ENCODE results near the gene MGAT4C. TPM values are rescaled to one million over a fixed set of nuclear protein-coding genes. Genes with fewer than 3 reads are reported as not detected.

The MGAT4C gene
- total RNA-seq, 1 experiment from 2014 or later, result not detected

- Mint-ChIP-seq H3K36me3 (ENCODE audit: insufficient read depth, unreplicated experiment) (no peaks in the 10 kb centered on the region), H3K4me1 (ENCODE audit: low read depth, unreplicated experiment) (no peaks in the 10 kb centered on the region), H3K27ac (ENCODE audit: unreplicated experiment) (no peak overlapping the region), H3K9me3 (ENCODE audit: unreplicated experiment) (no peaks in the 10 kb centered on the region), H3K4me3 (ENCODE audit: unreplicated experiment) (no peak overlapping the region), H3K27me3 (ENCODE audit: insufficient read depth, unreplicated experiment) (no peaks in the 10 kb centered on the region)
- Histone ChIP-seq H3K9me3 (no peaks in the 10 kb centered on the region), H3K4me1 (no peaks in the 10 kb centered on the region), H3K27me3 (replicated peaks; ENCODE audit: control insufficient read depth, insufficient read depth, low read length) (no peaks in the 10 kb centered on the region), H3K4me3 (ENCODE audit: low read depth, low read length) (no peak overlapping the region), H3K36me3 (ENCODE audit: control insufficient read depth, insufficient read depth, low read length) (no peaks in the 10 kb centered on the region)
- intact Hi-C loops (cut with micrococcal nuclease; ENCODE audit: unreplicated experiment), result no loop called here
- ChIA-PET CTCF (no interaction called here), POLR2A (no interaction called here)
- no TSS peak for BruUV-seq (replicated peaks)
- no peak for DNase-seq
- no peak for TF ChIP-seq CTCF (IDR thresholded peaks at IDR 0.05; ENCODE audit: insufficient read depth in 1 of 2, low read depth in 1 of 2, low read length in 1 of 2, severe bottlenecking in 1 of 2, unreplicated experiment in 1 of 2)
Observed at GRCh38 chr12:86143162-86143561, 113.0 kb downstream of the MGAT4C start.

- intact Hi-C loops (cut with micrococcal nuclease; ENCODE audit: unreplicated experiment), result no loop called here
- Histone ChIP-seq H3K4me3 (ENCODE audit: low read depth, low read length) (no peak overlapping the region), H3K4me1 (no peaks in the 10 kb centered on the region), H3K27me3 (replicated peaks; ENCODE audit: control insufficient read depth, insufficient read depth, low read length) (no peaks in the 10 kb centered on the region), H3K36me3 (ENCODE audit: control insufficient read depth, insufficient read depth, low read length) (no peaks in the 10 kb centered on the region), H3K9me3 (no peaks in the 10 kb centered on the region)
- no peaks in the 10 kb centered on the region for H3K4me1 Mint-ChIP-seq (ENCODE audit: low read depth, unreplicated experiment)
- BruUV-seq (replicated peaks), result no TSS peak
- no peaks in the 10 kb centered on the region for H3K9me3 Mint-ChIP-seq (ENCODE audit: unreplicated experiment)
- H3K27ac Mint-ChIP-seq (ENCODE audit: unreplicated experiment), result no peak overlapping the region
- TF ChIP-seq CTCF (IDR thresholded peaks at IDR 0.05; ENCODE audit: insufficient read depth in 1 of 2, low read depth in 1 of 2, low read length in 1 of 2, severe bottlenecking in 1 of 2, unreplicated experiment in 1 of 2), result no peak
- DNase-seq, result no peak
- H3K36me3 Mint-ChIP-seq (ENCODE audit: insufficient read depth, unreplicated experiment), result no peaks in the 10 kb centered on the region
- no peaks in the 10 kb centered on the region for H3K27me3 Mint-ChIP-seq (ENCODE audit: insufficient read depth, unreplicated experiment)
- ChIA-PET POLR2A (no interaction called here), CTCF (no interaction called here)
- no peak overlapping the region for H3K4me3 Mint-ChIP-seq (ENCODE audit: unreplicated experiment)
Observed at GRCh38 chr12:86139671-86140070, 116.5 kb downstream of the MGAT4C start.

- CTCF ChIA-PET, result no interaction called here
- no peaks in the 10 kb centered on the region for H3K4me1 ChIP-seq
- Mint-ChIP-seq H3K27ac (ENCODE audit: unreplicated experiment) (no peak overlapping the region), H3K36me3 (ENCODE audit: insufficient read depth, unreplicated experiment) (no peaks in the 10 kb centered on the region), H3K4me1 (ENCODE audit: low read depth, unreplicated experiment) (no peaks in the 10 kb centered on the region), H3K27me3 (ENCODE audit: insufficient read depth, unreplicated experiment) (no peaks in the 10 kb centered on the region), H3K9me3 (ENCODE audit: unreplicated experiment) (no peaks in the 10 kb centered on the region), H3K4me3 (ENCODE audit: unreplicated experiment) (no peak overlapping the region)
- DNase-seq, result no peak
- H3K4me3 ChIP-seq (ENCODE audit: low read depth, low read length), result no peak overlapping the region
- BruUV-seq (replicated peaks), result no TSS peak
- POLR2A ChIA-PET, result no interaction called here
- intact Hi-C loops (cut with micrococcal nuclease; ENCODE audit: unreplicated experiment), result no loop called here
- no peaks in the 10 kb centered on the region for H3K27me3 ChIP-seq (replicated peaks; ENCODE audit: control insufficient read depth, insufficient read depth, low read length)
- no peaks in the 10 kb centered on the region for H3K9me3 ChIP-seq
- no peak for TF ChIP-seq CTCF (IDR thresholded peaks at IDR 0.05; ENCODE audit: insufficient read depth in 1 of 2, low read depth in 1 of 2, low read length in 1 of 2, severe bottlenecking in 1 of 2, unreplicated experiment in 1 of 2)
- no peaks in the 10 kb centered on the region for H3K36me3 ChIP-seq (ENCODE audit: control insufficient read depth, insufficient read depth, low read length)
Observed at GRCh38 chr12:86138770-86139169, 117.4 kb downstream of the MGAT4C start.

Data from Caco-2 (cell line).